GM21825 (cell line): Measurements from ENCODE around the gene HNRNPA2B1.
"Not testable (repeated sequence)": the region's sequence is repeated elsewhere in the genome, so short reads cannot be mapped to it uniquely, and the experiment has no call there.

Source experiments
- ATAC-seq: cut with Tn5 transposase; IDR thresholded peaks from one replicate; pipeline ENCODE4 v1.9.1; 2021; ENCODE audit warnings: mild to moderate bottlenecking, moderate library complexity; ENCODE audit not compliant: unreplicated experiment

The HNRNPA2B1 gene

DNA sequence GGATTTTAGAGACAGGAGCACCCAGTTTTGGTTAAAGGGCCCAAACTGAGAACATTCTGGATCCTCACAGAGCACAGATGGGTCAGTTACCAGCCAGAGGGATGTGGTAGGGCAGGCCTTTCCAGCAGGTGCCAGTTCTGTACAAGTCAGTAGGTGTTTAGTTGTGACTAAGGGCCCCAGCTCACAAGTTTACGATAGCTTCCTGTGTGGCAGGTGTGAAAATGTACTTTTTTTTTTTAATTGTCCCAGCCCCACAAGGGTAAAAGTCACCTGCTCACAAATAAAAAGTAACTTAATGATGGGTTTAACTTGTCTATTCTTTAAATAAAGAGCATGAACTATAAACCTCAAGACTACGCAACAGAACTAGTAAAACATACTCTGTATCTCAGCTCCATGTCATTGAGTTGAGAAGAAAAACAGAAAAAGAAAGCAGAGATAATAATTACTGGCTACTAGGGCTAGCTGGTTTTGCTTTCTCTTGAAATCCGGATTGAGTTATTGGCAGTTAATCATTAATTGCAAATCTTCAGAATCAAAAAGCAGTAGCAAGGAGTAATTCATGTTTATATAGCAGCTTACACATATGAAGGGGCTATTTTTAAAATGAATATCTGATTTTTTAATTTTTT is 33.1 kb downstream of the HNRNPA2B1 start:
- ATAC-seq: peak; percentile 65

- peak; percentile 35 for ATAC-seq
Observed at GRCh38 chr7:26166684-26167266, 33.8 kb downstream of the HNRNPA2B1 start.

GRCh38 chr7:26165950-26166683 is 34.4 kb downstream of the HNRNPA2B1 start:
- ATAC-seq: peak; percentile 16

GRCh38 chr7:26163804-26164203 is 36.7 kb downstream of the HNRNPA2B1 start:
- not testable (repeated sequence) for ATAC-seq

- ATAC-seq: no peak
Observed at GRCh38 chr7:26162431-26162830, 38.1 kb downstream of the HNRNPA2B1 start.

- ATAC-seq: no peak
Observed at GRCh38 chr7:26160896-26161295, 39.6 kb downstream of the HNRNPA2B1 start.

- ATAC-seq: no peak
Observed at GRCh38 chr7:26159243-26159642, 41.3 kb downstream of the HNRNPA2B1 start.

DNA sequence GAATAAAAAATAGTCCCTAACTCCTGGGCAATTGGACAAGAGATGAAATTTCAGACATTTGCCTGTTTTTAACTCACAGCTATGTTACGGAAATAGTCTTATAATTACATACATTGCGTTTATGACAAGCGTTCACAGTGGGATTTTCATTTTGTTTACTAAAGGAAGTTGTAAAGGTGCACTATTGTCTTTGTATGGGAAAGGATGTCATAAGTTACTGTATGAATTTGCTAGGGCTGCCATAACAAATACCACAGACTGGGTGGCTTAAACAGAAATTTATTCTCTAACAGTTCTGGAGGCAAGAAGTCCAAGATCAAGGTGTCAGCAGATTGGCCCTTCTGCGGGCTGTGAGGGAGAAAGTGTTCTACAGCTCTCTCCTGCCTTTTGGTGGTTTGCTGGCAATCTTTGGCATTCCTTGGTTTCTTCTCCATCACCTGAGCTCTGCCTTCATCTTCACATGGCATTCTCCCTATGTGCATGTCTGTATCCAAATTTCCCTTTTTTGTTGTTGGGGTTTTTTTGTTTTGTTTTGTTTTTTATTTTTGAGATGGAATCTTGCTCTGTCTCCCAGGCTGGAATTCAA is 42.9 kb downstream of the HNRNPA2B1 start:
- ATAC-seq: no peak

DNA sequence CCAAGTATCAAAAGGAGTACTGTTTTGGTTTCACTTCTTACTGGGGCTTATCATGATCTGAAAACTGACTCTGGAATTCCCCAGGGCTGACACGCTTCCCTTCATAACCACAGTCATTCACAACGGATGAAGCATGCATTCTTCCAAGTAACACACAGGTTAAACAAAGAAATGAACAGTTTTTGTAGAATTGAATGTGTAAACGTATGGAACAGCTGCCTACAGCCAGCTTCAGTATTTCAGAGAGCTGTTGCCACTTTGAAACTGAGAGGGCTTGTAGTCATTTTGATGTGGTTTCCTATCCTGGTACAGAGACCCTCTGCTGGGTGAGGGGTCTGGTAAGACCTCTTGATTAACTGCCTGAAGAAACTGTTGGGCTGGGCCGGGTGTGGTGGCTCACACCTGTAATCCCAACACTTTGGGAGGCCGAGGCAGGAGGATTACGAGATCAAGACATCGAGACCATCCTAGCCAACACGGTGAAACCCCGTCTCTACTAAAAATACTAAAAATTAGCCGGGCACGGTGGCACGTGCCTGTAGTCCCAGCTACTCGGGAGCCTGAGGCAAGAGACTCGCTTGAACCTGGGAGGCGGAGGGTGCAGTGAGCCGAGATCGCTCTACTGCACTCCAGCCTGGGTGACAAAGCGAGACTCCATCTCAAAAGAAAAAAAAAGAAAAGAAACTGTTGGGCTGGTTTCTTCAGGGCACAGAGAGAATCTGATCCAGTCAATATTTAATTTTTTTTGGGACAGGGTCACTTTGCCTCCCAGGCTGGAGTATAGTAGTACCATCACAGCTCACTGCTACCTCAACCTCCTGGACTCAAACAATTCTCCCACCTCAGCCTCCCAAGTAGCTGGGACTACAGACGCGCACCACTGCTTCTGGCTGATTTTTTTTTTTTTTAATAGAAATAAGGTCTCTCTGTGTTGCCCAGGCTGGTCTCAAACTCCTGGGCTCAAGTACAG is 43.8 kb downstream of the HNRNPA2B1 start:
- peak; percentile 32 for ATAC-seq

GRCh38 chr7:26155531-26156375 is 44.8 kb downstream of the HNRNPA2B1 start:
- no peak for ATAC-seq

DNA sequence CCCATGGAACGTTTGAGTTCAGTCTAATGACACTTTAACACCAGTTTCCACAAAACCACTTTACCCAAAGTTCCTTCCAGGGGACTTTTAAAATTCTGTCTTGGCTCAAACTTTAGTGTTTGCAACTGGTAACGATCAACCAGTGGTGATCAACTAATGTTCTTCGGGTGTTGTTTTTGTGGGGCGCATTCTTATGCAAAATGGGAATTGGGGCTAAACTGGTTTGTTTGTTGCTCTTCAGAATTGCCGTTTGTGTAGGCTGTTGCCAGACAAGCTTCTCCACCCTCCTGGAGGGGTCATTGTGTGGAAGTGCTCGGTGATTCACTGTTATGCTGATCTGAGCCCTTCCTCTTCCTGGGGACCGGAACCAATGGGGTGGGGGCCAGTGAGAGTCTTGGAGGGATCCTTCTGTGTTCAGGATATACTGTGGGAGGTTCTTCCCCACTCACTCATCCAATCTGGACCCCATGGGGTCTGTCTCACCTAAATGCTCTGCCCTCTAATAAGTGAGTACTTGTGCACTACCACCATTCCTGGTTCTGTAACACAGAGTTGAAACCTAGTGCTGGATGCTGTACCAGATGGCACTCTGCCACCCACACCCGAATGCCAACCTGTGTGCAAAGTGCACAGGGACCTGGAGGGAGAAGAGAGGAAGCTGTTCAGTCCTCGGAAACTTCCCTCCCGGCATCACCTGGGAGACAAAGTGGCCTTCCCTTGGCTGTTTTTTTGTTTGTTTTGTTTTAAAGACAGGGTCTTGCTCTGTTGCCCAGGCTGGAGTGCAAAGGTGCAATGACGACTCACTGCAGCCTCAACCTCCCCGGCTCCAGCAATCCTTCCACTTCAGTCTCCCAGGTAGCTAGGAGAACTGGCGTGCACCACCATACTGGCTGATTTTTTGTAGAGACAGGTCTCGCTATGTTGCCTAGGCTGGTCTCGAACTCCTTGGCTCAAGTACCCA is 46.4 kb downstream of the HNRNPA2B1 start:
- no peak for ATAC-seq

DNA sequence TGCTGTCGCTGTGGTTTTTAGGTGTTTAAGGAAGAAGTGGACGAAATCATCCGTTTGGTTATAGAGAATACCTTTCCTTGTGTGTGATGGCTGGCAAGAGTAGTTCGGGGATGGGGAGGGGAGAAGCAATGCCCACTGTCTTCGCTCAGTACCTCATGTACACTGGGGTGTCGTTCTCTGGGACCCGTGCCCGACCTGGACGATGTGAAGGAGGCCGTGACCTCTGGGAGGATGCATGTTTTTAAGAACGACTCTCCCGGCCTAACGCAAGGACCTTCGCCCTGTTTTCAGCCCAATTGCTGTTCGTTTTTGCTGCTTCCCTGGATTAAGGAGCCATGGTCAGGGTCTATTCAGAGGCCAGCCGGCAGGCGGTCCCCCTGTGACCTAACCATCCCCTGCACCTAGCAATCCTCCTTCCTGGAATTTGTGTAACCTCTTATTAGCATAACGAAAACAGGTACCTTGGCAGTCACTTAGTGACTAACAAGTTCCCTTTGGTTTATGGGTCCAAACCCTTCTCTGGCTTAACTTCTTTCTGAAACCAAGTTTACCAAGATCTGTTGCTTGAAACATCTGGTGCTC is 47.2 kb downstream of the HNRNPA2B1 start:
- no peak for ATAC-seq

- peak; percentile 19 for ATAC-seq
Observed at GRCh38 chr7:26152782-26153240, 47.7 kb downstream of the HNRNPA2B1 start.

DNA sequence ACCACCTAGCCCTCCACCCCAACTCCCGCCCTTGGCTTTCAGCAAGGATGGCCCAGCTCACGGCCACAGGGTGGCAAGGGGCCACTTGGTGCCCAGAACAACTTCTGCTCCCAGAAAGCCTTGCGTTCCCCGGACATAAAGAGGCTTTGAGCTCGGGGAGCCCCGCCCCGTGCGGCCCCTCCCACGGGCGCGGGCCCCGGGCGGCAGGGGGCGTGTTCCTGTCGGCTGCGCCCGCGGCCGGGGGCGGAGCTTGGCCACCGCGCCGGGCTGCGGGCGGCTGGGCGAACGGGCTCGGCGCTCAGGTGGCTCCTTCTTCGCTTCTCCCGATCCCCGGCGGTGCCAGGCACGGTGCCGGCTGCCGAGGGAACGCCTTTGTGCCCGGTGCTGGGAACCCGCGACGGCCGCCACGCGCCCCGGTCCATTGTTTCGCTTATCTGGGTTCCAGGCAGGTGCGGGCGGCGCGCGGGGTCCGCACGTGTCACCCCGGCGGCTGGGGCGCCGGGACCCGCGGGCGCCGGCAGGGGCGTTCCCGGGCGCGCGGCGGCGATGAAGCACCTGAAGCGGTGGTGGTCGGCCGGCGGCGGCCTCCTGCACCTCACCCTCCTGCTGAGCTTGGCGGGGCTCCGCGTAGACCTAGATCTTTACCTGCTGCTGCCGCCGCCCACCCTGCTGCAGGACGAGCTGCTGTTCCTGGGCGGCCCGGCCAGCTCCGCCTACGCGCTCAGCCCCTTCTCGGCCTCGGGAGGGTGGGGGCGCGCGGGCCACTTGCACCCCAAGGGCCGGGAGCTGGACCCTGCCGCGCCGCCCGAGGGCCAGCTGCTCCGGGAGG is 48.4 kb downstream of the HNRNPA2B1 start, which contains the start of gene NFE2L3:
NFE2L3 (plus strand) TSS at position 246 of the 829 bp plus-strand sequence; CDS start at position 547, 301 bp downstream.
- peak; percentile 59 for ATAC-seq

GRCh38 chr7:26151650-26151952 is 48.9 kb downstream of the HNRNPA2B1 start:
- no peak for ATAC-seq

GRCh38 chr7:26151096-26151495 is 49.5 kb downstream of the HNRNPA2B1 start:
- no peak for ATAC-seq

DNA sequence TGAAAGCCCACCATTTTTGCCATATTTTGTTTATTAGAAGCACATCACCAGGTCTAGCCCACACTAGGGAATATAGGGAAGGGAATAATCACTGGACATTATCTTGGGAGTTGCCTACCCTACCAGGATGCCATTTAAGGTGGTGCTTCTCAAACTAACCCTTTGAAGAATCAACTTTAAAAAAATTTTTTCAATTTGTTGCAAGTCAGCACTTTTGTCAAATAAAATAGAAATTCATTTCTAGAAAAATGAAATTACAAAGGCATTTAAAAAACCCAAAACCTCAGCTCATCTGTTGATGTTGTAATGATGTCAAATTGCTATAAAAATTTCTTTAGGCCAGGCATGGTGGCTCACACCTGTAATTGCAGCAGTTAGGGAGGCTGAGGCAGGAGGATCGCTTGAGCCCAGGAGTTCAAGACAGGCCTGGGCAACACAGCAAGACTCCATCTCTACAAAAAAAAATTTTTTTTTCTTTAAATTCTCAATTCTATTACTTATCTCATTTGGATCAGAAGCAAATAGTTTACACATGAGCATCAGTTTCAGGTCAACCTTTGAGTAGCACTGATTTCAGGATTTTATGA is 51.1 kb downstream of the HNRNPA2B1 start:
- no peak for ATAC-seq
